GM19023 (cell line): Measurements from ENCODE around the gene CSF2.

Experiments
- ATAC-seq: cut with Tn5 transposase; IDR thresholded peaks from one replicate; pipeline ENCODE4 v1.9.1; 2021; ENCODE audit warnings: mild to moderate bottlenecking, moderate library complexity; ENCODE audit not compliant: unreplicated experiment

The CSF2 gene

DNA sequence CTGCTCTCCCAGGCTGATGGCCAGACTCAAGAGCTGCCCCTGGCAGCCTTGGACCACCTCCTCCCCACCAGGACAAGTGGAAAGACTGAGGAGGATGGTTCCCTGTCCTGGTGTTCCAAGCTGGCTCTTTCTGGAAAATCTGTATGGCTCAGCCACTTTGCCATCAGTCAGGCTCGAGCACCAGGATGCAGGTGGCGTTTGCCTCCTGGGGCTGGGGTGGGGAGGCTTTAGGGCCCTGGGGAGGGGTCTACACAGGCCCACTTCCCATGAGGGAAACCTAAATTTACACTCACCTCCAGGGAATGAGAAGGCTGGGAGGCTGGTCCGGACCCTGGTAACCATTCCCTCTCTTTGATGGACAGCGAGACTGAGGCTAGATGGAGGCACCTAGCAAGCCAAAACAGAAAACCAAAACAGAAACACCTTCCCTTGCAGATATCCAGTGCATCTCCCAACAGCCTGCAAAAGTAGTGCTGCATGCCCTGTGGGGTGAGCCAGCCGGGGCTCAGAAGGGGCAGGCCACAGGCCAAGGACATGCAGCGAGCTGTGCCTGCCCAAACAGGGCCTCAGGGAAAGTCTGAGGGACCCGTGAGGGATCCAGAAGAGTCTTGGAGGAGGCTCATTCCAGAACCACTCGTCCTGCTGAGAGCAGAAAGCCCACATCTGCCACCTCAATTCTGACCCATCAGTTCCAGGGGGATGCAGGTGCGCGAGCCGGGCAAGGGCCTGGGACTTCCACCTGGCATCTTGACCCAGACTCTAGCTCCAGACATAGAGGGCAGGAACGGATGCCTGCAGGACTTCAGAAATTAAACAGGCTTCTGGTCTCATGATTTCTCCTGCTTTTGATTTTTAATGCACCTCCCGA is 5.4 kb upstream of the CSF2 start:
- ATAC-seq = no peak

GRCh38 chr5:132069561-132069960 is 4.0 kb upstream of the CSF2 start:
- ATAC-seq = no peak

- no peak for ATAC-seq
Observed at GRCh38 chr5:132069994-132070393, 3.6 kb upstream of the CSF2 start.

DNA sequence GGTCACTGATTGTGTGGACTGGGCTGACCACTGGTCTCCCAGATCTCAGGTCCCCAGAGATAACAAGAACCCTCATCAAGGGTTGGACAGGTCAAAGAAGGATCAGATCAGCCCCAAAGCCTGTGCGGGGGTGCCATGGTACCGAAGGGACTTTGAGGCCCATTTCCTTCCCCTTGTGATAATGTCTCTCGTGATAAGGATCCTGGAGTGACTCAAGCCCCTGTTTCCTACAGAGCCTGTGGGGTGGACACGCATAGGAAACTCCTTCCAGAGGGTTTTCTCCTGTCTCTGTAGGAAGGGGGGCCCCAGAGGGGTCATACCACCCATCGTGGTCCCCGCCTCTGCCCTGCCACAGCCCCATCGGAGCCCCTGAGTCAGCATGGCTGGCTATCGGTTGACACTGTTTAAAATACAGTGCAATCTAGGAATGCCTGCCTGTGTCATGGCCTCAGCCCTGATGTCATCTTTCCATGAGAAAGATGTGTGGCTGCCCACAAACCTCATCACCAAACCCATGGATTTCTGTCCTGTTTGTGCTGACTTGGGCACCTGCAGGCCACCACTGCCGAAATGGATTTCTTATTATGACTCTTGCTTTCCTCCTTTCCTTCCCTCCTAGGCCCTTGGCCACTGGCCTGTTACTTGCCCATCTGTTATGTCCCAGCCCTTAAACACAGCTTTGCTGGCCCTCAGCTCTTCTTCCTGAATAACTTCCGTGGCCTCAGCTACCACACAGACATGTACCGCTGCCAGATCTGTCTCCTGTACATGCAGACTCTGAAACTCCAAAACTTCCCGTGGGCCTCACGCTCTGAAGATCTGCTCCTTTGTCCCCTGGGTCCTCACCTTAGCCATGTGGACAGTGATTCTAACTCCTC is 2.9 kb upstream of the CSF2 start:
- no peak for ATAC-seq

DNA sequence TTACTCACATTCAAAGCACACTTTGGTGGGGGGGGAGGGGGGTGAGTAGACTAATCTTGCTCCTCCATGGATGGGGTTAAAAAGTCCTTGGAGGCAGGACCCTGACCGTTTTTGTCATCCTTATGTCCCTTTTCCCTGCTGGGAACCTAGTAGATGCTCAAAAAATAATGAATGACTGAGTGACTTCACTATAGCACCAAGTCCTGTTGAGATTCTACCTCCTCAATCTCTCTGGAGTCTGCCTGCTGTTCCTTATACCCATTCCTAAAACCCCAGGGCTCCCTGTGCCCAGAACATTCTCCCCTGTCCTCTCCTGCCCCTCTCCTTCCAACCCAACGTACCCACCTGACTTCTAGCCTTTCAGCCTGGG is 2.3 kb upstream of the CSF2 start:
- no peak for ATAC-seq

DNA sequence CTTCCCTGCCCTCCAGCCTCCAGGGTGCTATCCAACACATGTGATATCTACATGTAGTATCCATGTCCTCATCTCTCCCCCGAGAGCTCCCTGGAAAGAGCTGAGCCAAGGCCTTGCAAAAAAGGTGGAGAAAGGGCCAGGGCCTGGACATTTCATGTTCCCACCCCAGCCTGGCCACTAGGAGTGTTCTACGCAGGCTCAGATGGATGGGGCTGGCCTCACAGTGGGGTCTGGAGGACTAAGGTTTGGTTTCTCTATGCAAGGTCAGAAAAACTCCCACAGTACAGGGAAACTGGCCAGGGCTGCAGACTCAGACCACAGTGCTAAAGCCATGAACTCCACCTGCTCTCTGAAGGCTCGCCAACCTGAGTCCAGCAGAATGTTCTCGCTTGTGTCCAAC is 1.5 kb upstream of the CSF2 start:
- no peak for ATAC-seq

DNA sequence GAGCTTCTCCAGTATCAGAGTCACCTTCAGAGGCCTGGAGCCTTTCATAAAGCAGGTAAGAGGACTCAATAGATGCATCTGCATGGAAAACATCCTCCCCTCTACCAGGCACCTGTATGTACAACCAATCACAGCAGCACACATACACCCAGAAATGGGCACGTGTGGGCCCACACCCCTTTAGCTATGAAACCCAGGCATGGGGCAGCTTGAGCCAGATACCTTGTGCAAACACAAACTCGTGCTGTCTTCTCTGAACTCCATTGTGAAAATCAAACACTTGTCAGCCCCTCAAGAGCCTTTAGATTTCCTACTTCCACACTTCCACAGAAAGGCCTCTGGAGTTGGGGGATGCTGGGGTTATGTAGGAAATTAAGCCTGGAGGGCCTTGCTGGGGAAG is 1.1 kb upstream of the CSF2 start:
- ATAC-seq = no peak

GRCh38 chr5:132074091-132074771 is 642 bp downstream of the CSF2 start:
- ATAC-seq = no peak

DNA sequence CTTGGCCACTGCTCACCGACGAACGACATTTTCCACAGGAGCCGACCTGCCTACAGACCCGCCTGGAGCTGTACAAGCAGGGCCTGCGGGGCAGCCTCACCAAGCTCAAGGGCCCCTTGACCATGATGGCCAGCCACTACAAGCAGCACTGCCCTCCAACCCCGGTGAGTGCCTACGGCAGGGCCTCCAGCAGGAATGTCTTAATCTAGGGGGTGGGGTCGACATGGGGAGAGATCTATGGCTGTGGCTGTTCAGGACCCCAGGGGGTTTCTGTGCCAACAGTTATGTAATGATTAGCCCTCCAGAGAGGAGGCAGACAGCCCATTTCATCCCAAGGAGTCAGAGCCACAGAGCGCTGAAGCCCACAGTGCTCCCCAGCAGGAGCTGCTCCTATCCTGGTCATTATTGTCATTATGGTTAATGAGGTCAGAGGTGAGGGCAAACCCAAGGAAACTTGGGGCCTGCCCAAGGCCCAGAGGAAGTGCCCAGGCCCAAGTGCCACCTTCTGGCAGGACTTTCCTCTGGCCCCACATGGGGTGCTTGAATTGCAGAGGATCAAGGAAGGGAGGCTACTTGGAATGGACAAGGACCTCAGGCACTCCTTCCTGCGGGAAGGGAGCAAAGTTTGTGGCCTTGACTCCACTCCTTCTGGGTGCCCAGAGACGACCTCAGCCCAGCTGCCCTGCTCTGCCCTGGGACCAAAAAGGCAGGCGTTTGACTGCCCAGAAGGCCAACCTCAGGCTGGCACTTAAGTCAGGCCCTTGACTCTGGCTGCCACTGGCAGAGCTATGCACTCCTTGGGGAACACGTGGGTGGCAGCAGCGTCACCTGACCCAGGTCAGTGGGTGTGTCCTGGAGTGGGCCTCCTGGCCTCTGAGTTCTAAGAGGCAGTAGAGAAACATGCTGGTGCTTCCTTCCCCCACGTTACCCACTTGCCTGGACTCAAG is 1.5 kb downstream of the CSF2 start:
- ATAC-seq = no peak

DNA sequence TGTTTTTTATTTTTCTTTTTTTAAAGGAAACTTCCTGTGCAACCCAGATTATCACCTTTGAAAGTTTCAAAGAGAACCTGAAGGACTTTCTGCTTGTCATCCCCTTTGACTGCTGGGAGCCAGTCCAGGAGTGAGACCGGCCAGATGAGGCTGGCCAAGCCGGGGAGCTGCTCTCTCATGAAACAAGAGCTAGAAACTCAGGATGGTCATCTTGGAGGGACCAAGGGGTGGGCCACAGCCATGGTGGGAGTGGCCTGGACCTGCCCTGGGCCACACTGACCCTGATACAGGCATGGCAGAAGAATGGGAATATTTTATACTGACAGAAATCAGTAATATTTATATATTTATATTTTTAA is 2.1 kb downstream of the CSF2 start:
- no peak for ATAC-seq

- ATAC-seq = no peak
Observed at GRCh38 chr5:132076202-132076830, 2.7 kb downstream of the CSF2 start.

DNA sequence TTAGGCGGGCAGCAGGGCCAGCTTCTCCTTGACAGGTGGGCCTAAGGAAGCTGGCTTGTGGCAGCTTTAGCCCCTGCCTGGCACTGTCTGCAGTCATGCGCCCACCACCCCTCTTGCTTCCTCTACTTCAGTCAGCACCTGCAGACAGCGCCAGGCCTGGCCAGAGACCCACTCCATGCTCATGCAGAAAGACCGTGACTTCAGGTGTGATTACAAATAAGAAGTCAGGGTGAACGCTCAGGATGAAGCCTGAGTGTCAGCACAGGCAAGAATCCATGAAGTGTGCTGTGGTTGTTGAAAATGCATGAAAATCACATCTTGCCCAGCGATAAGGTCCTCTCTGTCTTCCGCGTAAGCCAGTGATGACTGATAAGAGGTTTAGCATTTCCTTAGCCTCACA is 3.4 kb downstream of the CSF2 start:
- ATAC-seq = no peak

- no peak for ATAC-seq
Observed at GRCh38 chr5:132079081-132079480, 5.5 kb downstream of the CSF2 start.

GRCh38 chr5:132079619-132080018 is 6.0 kb downstream of the CSF2 start:
- ATAC-seq = no peak

GRCh38 chr5:132080595-132080994 is 7.0 kb downstream of the CSF2 start:
- ATAC-seq = no peak

- no peak for ATAC-seq
Observed at GRCh38 chr5:132081458-132081857, 7.9 kb downstream of the CSF2 start.

DNA sequence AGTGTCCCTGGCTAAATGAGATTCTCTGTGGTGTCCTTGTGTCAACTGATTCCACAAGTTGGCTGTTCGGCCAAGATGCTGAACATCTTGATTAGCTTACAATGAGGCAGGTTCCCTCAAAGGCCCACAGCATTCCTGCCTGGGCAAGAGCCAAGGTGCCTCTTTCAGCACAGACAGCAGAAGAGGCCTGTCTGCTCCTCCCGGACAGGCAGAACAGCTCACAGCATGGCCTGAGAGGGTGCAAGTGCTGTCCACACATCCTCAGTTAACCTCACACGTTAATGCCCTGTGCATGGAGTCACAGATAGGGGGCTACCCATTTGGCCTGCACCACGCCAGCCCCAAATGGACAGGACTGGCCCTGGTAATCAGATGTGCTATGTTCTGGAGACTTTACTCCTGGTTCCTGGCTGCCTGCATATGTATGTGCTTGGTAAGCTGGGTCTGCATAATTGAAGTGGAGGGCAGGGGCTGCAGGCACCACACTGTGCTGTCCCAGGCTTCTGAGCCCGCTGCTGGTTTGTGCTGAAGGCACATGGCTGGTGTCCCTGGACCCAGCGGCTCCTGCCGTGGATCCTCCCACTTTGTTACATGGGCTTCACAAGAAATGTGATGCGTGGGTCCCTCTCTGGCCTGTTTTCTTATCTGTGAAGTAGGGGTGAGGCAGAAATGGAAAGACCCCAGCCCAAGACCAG is 8.9 kb downstream of the CSF2 start:
- no peak for ATAC-seq

DNA sequence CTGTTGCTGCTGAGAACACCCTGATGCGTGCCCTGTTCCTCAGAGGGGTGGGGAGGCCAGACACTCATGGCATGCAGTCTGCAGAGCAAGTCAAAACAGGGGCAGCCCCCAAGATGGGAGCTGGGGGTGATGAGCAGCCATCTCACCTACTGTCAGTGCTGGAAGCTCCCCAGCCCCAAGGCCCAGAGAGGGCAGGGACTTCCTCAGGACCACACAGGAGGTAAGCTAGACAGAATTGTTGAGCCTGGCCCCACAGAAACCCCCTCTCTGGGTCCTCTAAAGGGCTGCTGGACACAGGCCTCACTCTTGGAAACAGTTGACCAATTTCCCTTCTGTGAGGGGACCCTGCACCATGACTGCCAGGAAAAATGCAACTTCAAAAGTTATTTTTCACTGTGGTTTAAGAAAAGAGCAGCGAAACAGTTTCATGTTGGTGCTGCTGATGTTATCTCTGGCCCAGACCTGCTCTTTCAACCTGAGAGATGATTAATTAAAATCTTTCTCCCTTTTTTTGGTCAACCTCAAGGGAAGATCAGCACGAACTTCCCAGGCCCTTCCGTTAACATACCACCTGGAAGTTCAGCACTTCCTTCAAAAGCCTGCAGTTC is 9.6 kb downstream of the CSF2 start:
- ATAC-seq = no peak

- ATAC-seq = no peak
Observed at GRCh38 chr5:132085686-132086085, 12.1 kb downstream of the CSF2 start.
